Uterus (tissue), 4 donors: ENCODE measurements around the gene OR2K2. TPM values are rescaled to one million over a fixed set of nuclear protein-coding genes. Genes with fewer than 3 reads are reported as not detected.

Experiments
- total RNA-seq, 4 donors: library from RNA; depleted of rRNA in 3 of 4; stranded (reverse); fragments of >200 nt in 3 of 4; gene quantifications; one replicate each; pipeline versions ENCODE4 v1.1.0 to v1.2.4, GENCODE V29; 2014 to 2023
- donor health status: DM: yes; HTN: yes; CAD: no.

Gene OR2K2
- total RNA-seq, 4 donors from 2014 or later = not detected

Other genes starting within 250 kb of the OR2K2 start
- 100 to 1,000 TPM in 1 of 4 donors, 10 to 100 TPM in 3; 56.1 to 115 (median 84.4) TPM for gene ECPAS, start 154.2 kb upstream of the OR2K2 start, total RNA-seq
- gene ZNF483, start 195.0 kb upstream of the OR2K2 start, total RNA-seq = 10 to 100 TPM; 11.0 to 60.2 (median 31.7) TPM